ENCODE data around the gene WDFY4. TPM values are rescaled to one million over a fixed set of nuclear protein-coding genes. Genes with fewer than 3 reads are reported as not detected.

The WDFY4 gene
- polyA plus RNA-seq, 5 donors = 2.1 to 5.1 (median 4.5) TPM

DNA sequence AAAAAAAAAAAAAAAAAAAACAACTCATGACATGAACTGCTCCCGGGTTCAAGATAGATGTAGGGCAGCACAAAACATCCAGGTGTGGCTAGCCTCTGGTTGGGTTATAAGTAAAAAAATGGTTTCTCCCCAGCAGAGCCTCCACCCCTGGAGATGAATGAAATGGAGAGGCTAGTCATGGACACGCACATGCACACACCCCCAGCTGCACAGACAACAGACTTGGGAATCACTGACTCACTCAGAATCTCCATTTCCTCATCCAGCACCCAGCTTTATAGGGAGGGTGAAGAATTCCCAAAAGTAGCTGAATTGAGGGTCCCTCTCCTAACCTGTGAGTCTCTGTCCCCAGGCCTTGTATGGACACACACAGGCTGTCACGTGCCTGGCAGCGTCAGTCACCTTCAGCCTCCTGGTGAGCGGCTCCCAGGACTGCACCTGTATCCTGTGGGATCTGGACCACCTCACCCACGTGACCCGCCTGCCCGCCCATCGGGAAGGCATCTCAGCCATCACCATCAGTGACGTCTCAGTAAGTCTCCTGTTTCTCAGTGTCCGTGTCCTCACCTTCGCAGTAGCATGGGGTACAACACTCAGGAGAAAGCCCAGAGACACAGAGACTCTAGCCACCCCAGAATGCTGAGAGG is 290.0 kb downstream of the WDFY4 start:
- DNase-seq = no peak

DNA sequence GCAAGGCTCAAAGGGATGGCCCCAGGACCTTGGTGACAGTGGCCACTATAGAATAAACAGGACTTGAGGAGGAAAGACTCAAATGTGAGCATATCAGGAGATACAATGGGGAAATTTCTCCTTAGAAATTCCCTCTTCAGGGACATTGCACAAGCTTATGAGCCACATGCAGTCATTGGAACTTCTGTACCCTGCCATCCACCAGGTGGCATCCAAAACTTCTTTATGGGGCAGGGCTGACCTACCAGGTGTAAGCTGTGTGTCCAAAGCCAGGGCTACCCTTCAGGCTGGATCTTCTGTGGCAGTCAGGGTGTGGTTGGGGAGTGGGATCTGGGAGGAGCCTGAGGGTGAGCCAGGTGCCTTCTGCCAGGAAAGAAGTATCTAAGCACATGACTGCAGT is 291.5 kb downstream of the WDFY4 start:
- peak in 1 of 2 donors; percentile 20 for DNase-seq

DNA sequence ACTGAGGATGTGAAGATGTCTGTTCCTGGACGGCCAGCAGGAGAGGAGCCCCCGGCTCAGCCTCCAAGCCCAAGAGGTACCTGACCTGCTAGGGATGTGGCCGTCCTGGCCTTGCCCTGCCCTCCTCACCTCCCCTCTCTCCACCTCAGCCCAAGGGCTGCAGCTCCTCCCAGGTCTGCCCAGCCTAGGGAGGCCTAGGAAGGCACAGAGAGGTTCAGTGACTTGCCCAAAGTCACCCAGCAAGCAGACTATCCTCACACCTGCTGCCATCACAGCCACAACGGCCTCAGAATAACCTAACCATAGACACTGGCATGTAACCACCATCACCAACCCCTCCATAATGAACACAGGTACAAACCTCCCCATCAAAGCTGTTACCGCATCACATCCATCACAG is 293.6 kb downstream of the WDFY4 start:
- no peak for DNase-seq

DNA sequence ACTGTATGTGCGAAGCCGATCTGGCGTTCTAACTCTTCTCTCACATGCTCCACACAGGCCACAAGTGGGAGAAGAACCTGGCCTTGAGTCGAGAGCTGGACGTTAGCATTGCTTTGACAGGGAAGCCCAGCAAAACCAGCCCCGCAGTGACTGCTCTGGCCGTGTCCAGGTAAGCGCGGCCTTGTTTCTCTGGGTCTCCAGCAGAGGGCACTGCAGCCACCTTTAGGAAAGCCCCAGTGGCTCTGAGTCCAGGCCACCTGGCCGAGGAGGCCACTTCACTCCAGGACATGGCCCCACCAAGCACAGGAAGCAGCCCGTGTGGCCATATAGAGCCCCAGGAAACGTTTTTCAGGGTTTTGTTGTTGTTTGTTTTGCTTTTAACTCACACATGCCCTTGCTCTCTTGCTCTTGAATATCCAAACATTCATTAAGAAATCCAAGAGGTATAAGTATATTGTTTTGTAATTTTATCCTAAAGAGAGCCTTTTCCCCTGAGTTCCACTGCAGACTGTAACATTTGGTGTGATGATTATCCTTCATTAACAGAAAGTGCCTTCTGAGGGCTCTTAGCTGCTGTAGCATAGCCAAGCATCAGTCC is 296.7 kb downstream of the WDFY4 start:
- DNase-seq = peak in 1 of 2 donors; percentile 27

DNA sequence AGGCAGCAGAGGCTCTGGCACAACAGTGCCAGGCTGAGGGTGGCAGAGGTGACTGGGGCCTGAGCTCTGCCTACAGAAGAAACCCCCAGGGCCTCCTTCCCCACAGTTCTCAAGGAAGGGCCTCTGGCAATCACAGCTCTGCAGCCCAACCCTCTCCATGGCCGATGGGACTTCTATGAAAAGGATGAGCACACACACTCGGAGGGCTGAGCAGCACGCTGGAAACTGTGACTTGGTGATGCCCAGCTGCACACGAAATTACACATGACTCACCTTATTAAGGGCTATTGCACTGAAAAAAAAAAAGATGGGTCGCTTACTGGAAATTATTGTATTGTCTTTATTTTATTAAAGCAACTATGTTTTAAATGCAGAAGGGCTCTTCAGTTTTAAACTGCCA is 297.9 kb downstream of the WDFY4 start:
- DNase-seq = no peak

DNA sequence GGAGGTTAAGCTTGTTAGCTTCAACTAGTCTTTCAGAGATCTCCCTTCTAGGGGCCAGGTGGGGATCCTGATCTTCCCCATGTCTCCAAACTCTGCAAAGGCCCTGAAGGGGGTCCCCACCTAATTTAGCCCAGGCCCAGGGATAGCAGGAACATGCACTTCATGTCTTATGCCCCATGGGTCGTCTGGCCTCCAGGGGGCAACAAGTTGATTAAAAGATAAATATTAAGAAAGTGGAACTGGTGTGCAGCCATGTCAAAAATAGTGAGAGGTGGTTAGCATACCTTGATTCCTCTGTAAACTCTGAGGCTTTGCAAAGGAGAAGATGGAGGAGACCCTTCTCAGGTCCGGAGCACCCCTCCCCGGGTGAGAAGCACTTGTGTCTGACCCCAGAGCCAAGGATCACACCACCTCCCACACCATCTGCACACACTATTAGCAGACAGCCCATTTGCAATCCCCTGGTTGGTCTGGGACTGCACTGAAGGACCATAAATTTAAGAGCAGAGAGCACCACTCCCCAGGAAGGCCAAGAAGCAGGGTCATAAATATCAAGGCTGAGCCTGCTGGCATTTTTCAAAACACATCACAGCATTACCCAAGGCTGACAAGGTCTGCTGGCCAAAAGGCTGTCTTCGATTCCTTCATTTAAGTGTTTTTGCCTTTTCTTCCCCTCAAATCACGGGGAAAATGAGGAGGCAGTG is 299.1 kb downstream of the WDFY4 start:
- no peak for DNase-seq

DNA sequence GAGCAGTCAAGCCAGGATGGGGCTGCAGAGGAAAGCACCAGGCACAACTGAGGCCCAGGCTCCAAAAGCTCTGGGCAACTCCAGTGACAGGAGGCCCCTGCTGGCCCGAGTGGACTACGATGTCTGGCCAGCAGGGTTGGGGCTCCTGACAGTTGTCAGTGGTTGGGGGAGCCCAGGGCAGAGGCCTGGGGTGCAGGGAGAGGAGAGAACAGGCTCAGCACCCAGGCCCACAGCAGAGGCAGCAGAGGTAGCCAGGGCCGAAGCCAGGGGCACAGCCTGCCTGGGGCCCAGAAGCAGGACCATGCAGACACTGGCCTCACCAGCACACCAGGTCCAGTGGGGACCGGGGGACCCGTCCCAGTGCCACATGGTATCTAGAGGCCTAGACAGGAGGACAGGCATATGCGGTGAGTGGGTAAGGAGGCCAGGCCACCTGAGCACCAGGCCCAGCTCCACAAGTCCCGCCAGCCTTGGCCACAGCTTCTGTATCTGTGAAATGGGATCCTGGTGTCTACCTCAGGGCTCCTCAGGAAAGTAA is 301.0 kb downstream of the WDFY4 start:
- no peak for DNase-seq

DNA sequence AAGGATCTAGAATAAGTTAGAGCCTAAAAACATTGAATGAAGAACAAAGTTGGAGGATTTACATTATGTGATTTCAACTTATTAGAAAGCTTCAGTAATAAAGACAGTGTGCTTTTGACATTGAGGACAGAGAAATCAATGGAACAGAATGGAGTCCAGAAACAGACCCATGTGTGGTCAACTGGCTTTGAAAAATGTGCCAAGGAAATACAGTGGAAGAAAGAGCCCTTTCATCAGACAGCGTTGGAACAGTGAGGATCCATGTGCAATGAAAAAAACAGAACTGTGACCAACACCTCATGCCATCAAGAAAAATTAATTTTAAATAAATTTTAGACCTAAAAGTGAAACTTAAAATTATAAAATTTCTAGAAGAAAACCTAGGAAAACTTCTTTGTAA is 305.6 kb downstream of the WDFY4 start:
- DNase-seq = no peak

DNA sequence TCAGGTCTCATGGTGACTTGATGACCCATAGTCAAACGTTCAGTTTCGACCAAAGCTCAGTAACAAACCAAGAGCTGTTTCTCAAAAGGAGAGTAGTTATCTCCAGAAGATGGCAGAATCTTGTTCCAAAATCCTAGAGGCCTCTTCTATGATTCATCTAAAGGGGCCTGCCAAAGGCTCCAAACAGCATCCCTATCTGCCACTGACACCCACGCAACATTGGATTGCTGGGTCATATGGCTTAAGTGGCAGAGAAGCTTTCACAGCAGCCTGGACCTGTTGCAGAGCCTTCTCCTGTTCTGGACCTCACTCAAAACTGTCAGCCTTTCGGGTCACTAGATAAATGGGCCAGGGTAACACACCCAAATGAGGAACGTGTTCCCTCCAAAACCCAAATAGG is 309.0 kb downstream of the WDFY4 start:
- DNase-seq = no peak

DNA sequence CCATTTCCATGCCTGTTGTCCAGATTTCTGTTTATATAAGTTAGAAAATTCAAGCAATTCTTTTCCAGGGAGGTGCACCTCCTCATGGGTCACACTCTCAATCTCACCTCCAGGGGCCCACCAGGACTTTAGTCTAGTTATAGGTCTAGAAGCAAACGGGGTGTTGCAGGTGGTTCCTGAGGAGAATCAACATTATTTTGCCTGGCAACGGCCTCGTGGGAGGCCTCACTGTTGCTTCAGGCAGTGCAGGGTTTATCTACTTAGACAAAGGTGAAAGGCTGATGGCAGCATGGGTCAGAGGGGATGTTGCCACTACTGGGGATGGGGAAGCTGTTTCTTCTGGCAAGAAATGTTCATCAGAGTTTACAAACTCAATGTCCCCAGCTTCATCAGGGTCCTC is 311.7 kb downstream of the WDFY4 start:
- DNase-seq = no peak

DNA sequence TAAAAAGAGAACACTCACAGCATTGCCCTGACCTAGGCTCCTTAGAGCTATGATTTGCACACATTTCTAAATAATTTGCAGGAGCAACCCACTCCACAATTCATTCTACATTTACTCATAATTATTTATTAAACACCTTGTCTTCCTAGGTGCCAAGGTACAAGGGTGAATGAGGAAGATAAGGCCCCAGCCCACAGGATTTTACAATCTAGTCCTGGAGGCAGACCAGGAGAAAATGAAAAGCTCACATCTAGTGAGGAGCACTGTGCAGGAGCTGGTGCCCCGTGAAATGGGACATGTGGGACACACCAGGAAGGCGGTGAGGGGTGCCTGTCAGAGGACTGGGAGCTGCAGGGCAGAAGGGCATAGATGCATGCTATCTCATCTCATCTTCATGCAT is 314.7 kb downstream of the WDFY4 start:
- DNase-seq = no peak

DNA sequence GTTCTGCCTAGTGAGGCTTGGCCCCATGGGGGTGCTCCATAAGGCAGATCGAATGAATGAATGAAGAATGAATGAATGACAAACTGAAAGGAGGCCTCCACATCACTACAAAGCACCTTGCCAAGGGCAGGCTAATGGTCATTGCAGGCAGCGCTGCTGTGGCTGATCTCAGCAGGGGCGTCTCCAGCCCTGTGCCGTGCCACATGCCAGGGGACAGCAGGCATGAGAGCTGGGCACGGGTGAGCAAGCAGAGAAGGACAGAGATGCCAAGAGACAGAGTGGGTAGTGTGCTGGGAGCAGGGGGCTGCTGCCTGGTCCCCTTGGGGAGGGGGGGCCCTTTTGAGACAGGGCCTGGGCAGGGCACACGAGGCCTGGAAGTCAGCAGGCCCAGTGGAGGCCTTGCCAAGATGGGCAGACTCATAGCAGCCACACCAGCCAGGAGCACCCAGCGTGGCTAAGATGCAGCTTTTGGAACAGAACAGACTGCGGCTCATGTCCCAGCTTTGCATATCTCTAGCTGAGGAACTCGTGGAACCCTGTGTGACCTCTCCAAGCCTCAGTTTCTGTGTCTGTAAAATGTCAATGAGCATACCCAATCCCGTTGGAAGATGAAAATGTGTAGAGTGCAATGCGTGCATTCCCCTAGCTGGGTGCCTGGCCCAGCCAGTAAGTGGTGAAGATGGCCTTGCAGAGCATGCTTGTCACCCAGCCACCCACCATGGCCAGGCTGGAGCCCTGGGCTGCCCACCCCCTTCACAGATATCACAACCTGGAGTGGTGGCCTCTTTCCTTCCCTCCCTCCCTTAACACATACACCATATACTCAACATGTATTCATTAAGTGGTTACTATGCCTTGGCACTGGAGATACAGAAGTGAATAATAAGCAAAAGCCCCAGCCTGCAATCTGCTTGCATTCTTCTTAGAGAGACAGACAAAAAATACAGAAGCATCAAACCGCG is 316.0 kb downstream of the WDFY4 start:
- no peak for DNase-seq

DNA sequence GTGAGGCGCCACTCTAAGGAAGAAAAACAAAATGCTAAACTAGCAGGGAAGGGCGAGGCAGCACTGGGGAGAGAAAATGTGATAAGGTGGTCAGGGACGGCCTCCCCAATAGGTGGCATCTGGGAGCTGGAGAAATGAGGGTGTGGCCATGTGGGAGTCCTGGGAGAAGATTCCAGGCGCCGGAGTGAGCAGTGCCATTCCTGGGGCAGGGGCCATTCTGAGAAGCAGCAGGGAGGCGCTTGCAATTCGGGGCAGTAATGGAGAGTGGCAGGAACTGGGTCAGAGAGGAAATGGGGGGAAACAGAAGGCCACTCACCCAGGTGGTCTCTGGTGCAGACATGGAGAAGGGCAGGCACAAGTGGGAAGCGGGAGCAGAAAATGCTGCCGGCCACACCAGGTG is 316.7 kb downstream of the WDFY4 start:
- no peak for DNase-seq

DNA sequence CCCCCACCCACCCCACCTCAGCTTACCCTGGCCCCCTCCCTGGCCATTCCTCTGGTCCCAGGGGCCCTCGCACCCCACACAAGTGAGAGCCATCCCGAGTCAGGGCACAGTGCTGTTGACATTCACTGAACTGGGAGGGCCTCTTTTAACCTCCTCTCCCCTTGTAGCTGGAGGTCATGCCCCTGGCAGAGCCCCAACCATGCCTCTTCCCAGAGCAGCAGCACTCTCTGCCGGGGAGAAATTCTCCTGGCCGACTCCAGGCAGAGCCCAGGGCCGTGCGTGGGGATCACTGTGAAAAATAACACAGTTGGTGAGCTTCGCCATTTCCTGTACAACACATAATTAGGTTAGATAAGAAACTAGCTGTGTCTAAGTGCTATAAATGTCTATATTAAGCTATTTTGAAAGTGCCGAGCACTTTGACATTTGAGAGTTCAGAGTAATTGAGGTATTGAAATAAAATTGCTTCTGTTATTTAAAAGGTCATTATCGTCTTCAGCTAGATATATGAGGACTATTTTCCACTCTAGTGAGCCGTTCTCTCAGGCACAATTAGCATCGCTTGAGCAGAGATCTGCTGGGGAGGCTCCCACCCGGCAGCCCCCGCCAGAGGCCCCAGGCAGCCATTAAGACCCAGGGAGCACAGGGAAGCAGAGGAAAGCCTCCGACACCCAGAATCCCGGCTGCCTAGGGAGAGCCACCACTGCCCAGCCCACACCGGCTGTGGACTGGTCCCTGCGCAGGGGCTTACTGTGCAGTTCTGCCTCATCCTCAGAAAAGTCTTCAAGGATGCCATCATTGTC is 317.4 kb downstream of the WDFY4 start:
- DNase-seq = peak in 1 of 2 donors; percentile 29

DNA sequence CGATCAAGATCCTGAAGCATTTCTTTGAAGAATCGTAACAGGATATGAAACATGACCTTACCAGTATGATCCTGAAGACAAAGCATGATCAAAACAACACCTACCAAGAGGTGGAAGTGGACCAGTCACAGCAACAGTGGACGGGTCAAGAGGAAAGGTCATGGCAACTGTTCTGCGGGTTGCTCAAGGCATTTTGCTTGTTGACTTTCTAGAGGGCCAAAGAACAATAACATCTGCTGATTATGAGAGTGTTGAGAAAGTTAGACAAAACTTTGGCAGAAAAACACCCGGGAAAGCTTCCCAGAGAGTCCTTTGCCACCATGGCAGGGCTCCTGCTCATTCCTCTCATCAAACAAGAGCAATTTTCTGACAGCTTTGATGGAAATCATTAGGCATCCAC is 320.6 kb downstream of the WDFY4 start:
- peak in 1 of 2 donors; percentile 37 for DNase-seq

DNA sequence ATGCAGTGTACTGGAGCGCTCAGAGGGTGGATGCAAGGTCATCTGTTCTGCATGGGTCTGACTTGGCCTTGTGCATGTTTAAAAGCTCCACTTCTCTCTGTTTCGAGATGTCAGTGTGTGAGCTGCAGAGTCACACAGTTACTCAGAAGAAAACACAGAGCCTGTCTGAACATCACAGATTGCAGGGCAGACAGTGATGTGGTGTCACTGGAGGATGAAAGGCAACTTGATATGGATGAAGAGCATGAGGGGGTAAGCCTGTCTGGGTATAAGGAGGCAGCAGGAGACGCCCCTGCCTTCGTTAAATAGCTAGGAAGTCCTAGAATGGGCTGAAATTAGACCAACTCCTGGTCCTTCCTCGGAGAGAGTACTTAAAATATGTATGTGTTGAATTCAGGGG is 322.5 kb downstream of the WDFY4 start:
- no peak for DNase-seq

DNA sequence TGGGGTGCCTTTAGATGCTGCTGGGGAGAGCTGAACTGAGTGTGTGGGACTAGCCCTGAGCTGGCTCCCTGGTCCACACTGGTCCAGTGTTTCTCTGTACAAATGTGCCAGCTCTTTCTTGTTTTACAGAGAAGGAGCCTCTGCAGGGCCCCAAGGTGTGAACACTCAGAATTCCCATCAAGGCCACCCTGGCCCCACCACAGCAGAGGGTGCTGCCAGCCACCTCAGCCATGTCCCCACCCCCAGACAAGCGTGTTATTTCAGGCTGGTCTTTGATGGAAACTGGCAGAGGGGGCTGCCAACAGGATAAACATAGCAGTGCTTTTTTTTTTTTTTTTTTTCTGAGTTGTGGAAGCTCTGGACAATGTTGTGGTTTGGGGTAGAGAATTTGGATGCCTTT is 323.4 kb downstream of the WDFY4 start:
- DNase-seq = no peak

DNA sequence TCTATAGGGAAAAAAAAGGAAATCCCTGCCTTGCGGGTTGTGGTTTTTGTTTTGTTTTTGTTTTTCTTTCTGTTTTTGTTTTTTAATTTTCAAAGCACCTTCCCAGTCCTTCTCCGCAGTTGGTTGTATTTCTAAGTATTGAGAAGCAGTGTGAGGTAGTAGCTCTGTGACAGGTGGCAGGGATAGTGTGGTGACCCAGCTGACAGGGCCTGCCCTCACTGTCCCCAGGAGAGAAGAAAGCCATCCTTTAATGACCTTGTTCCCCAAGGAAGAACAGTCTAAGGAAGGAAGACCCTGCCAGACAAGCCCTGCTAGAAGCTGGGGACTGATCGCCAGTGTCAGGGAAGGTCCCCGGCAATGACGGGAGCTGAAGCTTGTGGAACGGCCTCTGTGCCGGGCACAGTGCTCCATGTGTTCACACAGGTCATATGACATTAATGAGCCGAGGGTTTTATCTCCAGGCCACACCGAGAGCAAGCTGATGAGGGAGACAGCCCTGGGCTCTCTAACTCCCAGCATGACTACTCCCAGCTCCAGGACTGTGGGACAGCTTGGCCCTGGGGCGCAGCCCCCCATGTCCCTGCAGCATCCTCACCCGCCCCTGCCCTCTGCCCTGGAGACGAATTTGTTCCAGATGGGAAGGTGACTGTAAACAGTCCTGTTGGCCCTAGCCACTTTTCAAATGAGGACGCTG is 324.0 kb downstream of the WDFY4 start:
- no peak for DNase-seq

DNA sequence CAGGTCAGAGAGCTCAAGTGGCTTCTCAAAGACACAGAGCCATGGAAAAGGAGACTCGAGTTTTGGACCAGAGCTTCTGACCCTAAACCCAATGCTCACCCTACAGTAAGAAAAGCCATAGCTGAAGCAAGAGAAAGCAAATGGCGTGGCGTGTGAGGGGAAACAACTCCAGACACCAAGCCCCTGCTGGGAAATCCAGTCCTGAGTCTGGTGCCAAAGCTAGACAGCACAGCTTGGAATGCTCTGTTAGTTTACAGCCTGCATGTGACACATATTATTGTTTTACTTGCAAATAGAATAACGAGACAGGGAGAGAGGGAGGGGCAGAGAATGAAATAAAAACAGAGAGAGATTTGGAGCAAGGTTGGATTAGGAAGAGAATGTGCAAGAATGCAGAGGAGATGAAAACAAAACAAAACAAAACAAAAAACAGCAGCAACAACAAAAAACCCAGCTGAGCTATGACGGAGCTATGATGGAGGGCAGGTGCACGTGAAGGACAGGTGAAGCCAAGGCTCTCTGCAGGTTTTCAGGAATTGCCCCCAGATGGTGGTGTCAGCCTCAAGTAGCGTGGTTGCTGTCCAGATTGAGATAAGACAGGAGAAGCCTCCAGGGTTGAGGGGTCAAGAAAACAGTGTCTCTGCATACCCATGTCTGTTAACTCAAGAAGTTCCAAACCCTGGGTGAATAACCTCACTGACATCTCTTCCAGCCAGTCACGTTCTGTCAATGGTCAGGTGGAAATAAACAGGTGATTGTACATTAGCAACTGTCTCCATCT is 324.7 kb downstream of the WDFY4 start:
- peak; percentile 38 to 55 for DNase-seq

DNA sequence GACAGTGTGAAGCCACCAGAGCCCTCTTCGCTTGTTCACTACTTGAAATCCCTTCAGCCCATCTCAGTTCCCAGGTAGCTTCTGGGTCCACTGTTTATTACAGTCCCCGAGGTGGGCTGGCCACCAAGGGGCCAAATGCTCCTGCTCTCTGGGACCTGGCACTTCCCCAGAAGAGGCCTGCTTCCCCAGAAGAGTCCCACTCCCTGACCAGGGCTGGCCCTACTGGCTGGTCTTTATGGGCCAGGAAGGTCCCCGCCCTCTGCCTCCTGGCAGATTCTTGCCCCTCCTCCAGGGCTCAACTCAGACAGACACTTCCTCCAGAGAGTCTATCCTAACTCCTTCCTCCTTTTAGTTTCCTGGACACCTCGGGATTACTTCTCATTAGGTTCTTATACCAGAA is 325.6 kb downstream of the WDFY4 start:
- no peak for DNase-seq
